RWPE2 (cell line): ENCODE measurements around the gene MACROD2.

Experiments
- ATAC-seq: fragments of 200-7000 bp; cut with Tn5 transposase; 3 replicates; pipeline ENCODE4 v1.9.1; 2021; ENCODE audit warnings: low read depth
- DNase-seq: peaks from one replicate; pipeline ENCODE4 v3.0.0-alpha.2; 2020; ENCODE audit warnings: low spot score
- H3K27ac ChIP-seq: fragments of 450-650 bp; 2 replicates; pipeline ENCODE4 v1.5.1; 2017; ENCODE audit warnings: mild to moderate bottlenecking; ENCODE audit not compliant: poor library complexity, severe bottlenecking
- H3K27me3 ChIP-seq: fragments of 250-450 bp; sonication (Bioruptor Pico); 2 replicates; pipeline ENCODE4 v1.5.1; 2021; ENCODE audit warnings: mild to moderate bottlenecking, moderate library complexity; ENCODE audit not compliant: insufficient read depth, poor library complexity, severe bottlenecking
- H3K36me3 ChIP-seq: fragments of 250-450 bp; sonication (Bioruptor Pico); 2 replicates; pipeline ENCODE4 v1.5.1; 2020; ENCODE audit warnings: low read depth, mild to moderate bottlenecking, moderate library complexity
- H3K4me1 ChIP-seq: fragments of 250-450 bp; sonication (Bioruptor Pico); 2 replicates; pipeline ENCODE4 v1.5.1; 2021; ENCODE audit warnings: mild to moderate bottlenecking, moderate library complexity; ENCODE audit not compliant: insufficient read depth, poor library complexity, severe bottlenecking
- H3K4me3 ChIP-seq: fragments of 250-450 bp; sonication (Bioruptor Pico); 2 replicates; pipeline ENCODE4 v1.5.1; 2021; ENCODE audit warnings: mild to moderate bottlenecking, moderate library complexity; ENCODE audit not compliant: severe bottlenecking
- H3K9me3 ChIP-seq: fragments of 250-450 bp; sonication (Bioruptor Pico); 2 replicates; pipeline ENCODE4 v1.5.1; 2021; ENCODE audit warnings: mild to moderate bottlenecking, moderate library complexity; ENCODE audit not compliant: severe bottlenecking
- CTCF ChIP-seq: fragments of 450-650 bp; IDR thresholded peaks from one replicate; pipeline ENCODE4 v1.5.1; 2017; ENCODE audit warnings: mild to moderate bottlenecking, moderate library complexity; ENCODE audit not compliant: poor library complexity, severe bottlenecking

The MACROD2 gene

DNA sequence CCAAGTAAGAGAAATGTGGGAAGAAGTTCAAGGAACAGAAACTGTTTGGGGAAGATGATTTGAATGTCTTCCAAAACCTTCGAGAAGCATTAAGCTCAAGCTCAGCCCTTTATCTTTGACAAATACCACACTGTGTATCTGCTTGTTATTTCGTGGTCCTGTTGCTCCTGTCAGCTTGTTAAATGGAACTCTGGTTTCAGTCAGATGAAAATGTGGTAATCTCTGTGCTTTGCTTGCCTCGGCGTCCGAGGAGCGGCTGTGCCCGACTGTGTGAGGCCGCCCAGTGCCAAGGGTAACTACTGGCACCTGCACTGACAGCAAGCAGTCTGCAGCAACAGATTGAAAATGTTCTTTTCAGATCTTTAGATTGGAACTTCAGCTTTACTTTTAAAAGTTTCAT is 920.0 kb downstream of the MACROD2 start:
- no peaks in the 10 kb centered on the region for H3K27me3 ChIP-seq
- H3K27ac ChIP-seq, result no peak overlapping the region

DNA sequence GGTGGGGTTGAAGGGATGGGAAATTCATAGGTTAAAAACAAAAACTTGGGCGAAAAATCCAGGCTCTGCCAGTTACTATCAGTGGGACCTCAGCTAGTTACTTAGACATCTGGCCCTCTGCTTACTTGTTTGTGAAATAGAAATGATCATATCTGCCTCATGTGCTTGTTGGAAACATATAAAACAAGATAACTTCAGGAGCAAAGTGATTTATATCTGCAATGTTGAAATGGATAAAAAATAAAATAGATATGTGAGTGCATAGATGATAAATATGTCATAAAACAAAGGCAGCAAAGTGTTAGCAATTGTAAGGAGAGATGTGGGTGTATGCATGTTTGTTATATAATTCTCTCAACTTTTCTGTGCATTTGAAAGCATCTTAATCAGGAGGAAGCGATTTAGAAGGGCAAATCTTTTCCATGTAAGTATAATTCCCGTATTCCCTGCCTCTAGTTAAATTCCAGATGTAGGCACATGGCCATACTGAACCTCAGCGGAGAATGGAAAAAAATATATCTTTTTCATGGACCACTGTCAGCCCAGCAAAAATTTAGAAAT is 921.1 kb downstream of the MACROD2 start:
- H3K4me3 ChIP-seq, result no peak overlapping the region
- H3K36me3 ChIP-seq, result no peaks in the 10 kb centered on the region
- peaks cover 14% of the 10 kb centered on the region for H3K4me1 ChIP-seq
- ATAC-seq (no peak), DNase-seq (no peak)
- no peak for TF ChIP-seq CTCF
- no peaks in the 10 kb centered on the region for H3K9me3 ChIP-seq
- no peak overlapping the region for H3K27ac ChIP-seq
- H3K27me3 ChIP-seq, result no peaks in the 10 kb centered on the region

More for the DNA sequence above, 920.0 kb downstream of the MACROD2 start:
- Histone ChIP-seq H3K4me1 (peaks cover 8% of the 10 kb centered on the region), H3K36me3 (no peaks in the 10 kb centered on the region), H3K9me3 (no peaks in the 10 kb centered on the region), H3K4me3 (no peak overlapping the region)
- DNase-seq, result no peak
- ATAC-seq, result no peak
- no peak for TF ChIP-seq CTCF

DNA sequence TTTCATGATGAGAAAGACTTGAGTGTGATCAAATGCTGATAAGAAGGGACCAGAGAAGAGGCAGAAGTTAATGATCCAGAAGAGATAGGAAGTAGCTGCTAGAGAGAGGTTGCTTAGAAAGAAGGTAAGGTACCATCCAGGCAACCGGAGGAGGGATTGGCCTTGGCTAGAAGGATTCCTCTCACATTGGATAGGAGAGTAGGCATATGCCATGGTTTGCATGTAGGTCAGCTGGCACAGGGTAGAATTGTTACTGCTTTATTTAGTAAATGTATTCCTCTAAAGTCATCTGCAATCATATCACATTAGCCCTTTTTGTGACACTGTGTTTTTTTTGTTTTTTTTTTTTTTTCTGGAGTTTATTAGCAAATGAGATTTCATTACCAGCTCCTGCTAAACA is 923.0 kb downstream of the MACROD2 start:
- no peaks in the 10 kb centered on the region for H3K27me3 ChIP-seq
- no peaks in the 10 kb centered on the region for H3K9me3 ChIP-seq
- H3K36me3 ChIP-seq, result no peaks in the 10 kb centered on the region
- no peak for TF ChIP-seq CTCF
- H3K27ac ChIP-seq, result no peak overlapping the region
- DNase-seq, result no peak
- H3K4me3 ChIP-seq, result no peak overlapping the region
- no peak for ATAC-seq
- peaks cover 27% of the 10 kb centered on the region for H3K4me1 ChIP-seq

- no peaks in the 10 kb centered on the region for H3K9me3 ChIP-seq
- DNase-seq, result no peak
- TF ChIP-seq CTCF, result no peak
- H3K27ac ChIP-seq, result no peak overlapping the region
- H3K4me3 ChIP-seq, result no peak overlapping the region
- ATAC-seq, result no peak
- no peaks in the 10 kb centered on the region for H3K36me3 ChIP-seq
- peaks cover 27% of the 10 kb centered on the region for H3K4me1 ChIP-seq
- H3K27me3 ChIP-seq, result no peaks in the 10 kb centered on the region
Observed at GRCh38 chr20:14918976-14919375, 923.7 kb downstream of the MACROD2 start.

DNA sequence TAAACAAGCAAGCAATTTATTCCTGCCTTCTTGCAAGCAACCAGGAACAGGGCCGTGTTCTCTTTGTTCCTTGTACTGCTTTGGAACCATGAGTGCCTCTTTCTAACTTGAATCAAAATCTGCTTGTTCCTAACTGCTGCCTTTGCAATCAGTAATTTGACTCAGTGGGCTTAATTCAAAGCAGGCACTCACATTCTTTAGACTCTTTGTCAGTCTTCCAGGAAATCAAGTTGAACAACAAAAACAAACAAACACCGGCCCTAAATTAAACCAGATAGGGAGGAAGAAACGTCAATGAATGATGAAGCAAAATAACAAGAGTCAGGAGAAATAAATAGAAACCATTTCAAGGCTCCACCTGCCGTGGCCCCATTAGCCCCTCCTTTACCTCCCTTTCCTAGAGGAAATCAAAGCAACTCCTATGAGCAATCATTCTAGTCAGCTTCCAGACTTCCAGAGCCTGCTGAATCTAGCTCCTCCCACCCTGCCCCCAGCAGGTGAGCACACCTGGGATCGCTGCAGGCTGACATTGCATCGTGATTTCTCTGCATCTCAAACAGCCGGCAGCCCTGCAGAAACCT is 924.3 kb downstream of the MACROD2 start:
- no peaks in the 10 kb centered on the region for H3K36me3 ChIP-seq
- DNase-seq, result peak; percentile 76
- TF ChIP-seq CTCF, result no peak
- no peaks in the 10 kb centered on the region for H3K27me3 ChIP-seq
- no peak overlapping the region for H3K4me3 ChIP-seq
- H3K27ac ChIP-seq, result no peak overlapping the region
- no peaks in the 10 kb centered on the region for H3K9me3 ChIP-seq
- peak; percentile 97 for ATAC-seq
- H3K4me1 ChIP-seq, result peaks cover 32% of the 10 kb centered on the region
